A549 (cell line): ENCODE measurements around the gene IGSF3.

Experiments used
- ATOH8 ChIP-seq: fragments of 250-450 bp; sonication (Bioruptor Pico); IDR thresholded peaks from 2 replicates; pipeline ENCODE4 v1.5.0; 2020; ENCODE audit warnings: low read depth, mild to moderate bottlenecking, moderate library complexity
- CHD2 ChIP-seq: fragments of 150-350 bp; IDR thresholded peaks from 2 replicates; pipeline ENCODE4 v1.6.1; 2014; ENCODE audit warnings: low read length; ENCODE audit not compliant: partially characterized antibody
- CTCF ChIP-seq: fragments of >200 bp; sonication (Bioruptor Twin); formaldehyde crosslinking; IDR thresholded peaks from 3 replicates; pipeline ENCODE4 v1.5.1; 2016
- FOSL2 ChIP-seq, 2 experiments: fragments of 450-650 bp in 1 of 2; fragments of >200 bp in 1 of 2; sonication (Bioruptor Twin) in 1 of 2; formaldehyde crosslinking; IDR thresholded peaks; 2 replicates each; pipeline versions ENCODE4 v1.5.0 to v1.6.1; 2016 to 2020; ENCODE audit warnings: mild to moderate bottlenecking in 1 of 2, moderate library complexity in 1 of 2
- KDM5A ChIP-seq: fragments of 200-600 bp; sonication (generic); IDR thresholded peaks from 2 replicates; pipeline ENCODE4 v1.6.1; 2016; ENCODE audit warnings: antibody characterized with exemption, mild to moderate bottlenecking
- MAFK ChIP-seq: fragments of 450-650 bp; IDR thresholded peaks from 2 replicates; pipeline ENCODE4 v1.6.1; 2014; ENCODE audit not compliant: partially characterized antibody
- MAX ChIP-seq: IDR thresholded peaks from 2 replicates; pipeline ENCODE4 v1.6.1; 2012
- MYC ChIP-seq: IDR thresholded peaks from 2 replicates; pipeline ENCODE4 v1.6.1; 2012; ENCODE audit warnings: mild to moderate bottlenecking, inconsistent platforms, low read length, improper control_type of control experiment, borderline replicate concordance
- POLR2A ChIP-seq: IDR thresholded peaks from 2 replicates; pipeline ENCODE4 v1.6.1; 2012; ENCODE audit warnings: mild to moderate bottlenecking, low read length
- RAD21 ChIP-seq, 2 experiments: fragments of >200 bp in 1 of 2; sonication (Bioruptor Twin) in 1 of 2; formaldehyde crosslinking in 1 of 2; IDR thresholded peaks in 1 of 2; conservative IDR thresholded peaks in 1 of 2; 2 replicates in 1 of 2; 3 replicates in 1 of 2; pipeline ENCODE4 v1.6.1; 2012 to 2018; ENCODE audit warnings: inconsistent platforms in 1 of 2
- REST ChIP-seq: fragments of 200-600 bp; sonication (generic); IDR thresholded peaks from 2 replicates; pipeline ENCODE4 v1.6.1; 2016; ENCODE audit warnings: antibody characterized with exemption, mild to moderate bottlenecking, moderate library complexity
- TFCP2L1 ChIP-seq: fragments of 250-450 bp; sonication (Bioruptor Pico); IDR thresholded peaks from 2 replicates; pipeline ENCODE4 v1.5.0; 2021; ENCODE audit warnings: mild to moderate bottlenecking
- TF ChIP-seq, protein P1 (sequence below): IDR thresholded peaks from 2 replicates; pipeline ENCODE4 v1.6.1; 2012

DNA sequence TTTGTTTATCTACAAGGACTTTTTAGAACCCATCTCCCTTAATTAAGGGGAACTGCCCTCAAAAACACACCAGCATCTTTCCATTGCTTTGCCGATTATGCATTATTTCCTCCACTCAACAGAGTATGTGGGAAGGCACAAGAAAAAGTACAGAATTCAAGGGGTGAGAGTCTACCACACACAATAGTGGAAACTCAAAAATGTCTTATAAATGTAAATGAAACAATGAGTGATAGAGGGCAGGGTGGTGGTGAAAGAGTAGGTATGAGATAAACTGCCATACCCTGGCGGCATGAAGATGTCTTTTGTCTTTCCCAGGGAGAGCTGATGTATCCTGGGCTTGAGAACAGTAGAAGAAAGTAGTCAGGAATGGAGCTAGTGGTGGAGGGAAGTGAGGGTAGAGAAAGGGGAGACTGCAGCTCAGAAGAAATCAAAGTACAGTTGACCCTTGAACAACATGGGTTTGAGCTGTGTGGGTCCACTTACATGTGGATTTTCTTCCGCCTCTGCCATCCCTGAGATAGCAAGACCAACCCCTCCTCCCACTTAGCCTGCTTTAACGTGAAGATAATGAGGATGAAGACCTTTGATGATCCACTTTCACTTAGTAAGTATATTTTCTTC lies 121.1 kb downstream of the IGSF3 start:
- TF ChIP-seq REST, result no peak
- no peak for TF ChIP-seq CTCF
- no peak for TF ChIP-seq FOSL2 (IDR thresholded peaks at IDR 0.05)
- no peak for TF ChIP-seq FOSL2 (CRISPR knock-in tag; IDR thresholded peaks at IDR 0.05)
- no peak for TF ChIP-seq TFCP2L1 (CRISPR knock-in tag)
- no peak for TF ChIP-seq MAX
- no peak for TF ChIP-seq ATOH8 (CRISPR knock-in tag)
- TF ChIP-seq CHD2, result no peak
- no peak for TF ChIP-seq POLR2A
- no peak for TF ChIP-seq RAD21 (conservative IDR thresholded peaks at IDR 0.05 in 1 of 2, IDR thresholded peaks at IDR 0.05 in 1 of 2)
- TF ChIP-seq KDM5A, result no peak
- TF ChIP-seq MAFK, result no peak
- TF ChIP-seq, protein P1, sequence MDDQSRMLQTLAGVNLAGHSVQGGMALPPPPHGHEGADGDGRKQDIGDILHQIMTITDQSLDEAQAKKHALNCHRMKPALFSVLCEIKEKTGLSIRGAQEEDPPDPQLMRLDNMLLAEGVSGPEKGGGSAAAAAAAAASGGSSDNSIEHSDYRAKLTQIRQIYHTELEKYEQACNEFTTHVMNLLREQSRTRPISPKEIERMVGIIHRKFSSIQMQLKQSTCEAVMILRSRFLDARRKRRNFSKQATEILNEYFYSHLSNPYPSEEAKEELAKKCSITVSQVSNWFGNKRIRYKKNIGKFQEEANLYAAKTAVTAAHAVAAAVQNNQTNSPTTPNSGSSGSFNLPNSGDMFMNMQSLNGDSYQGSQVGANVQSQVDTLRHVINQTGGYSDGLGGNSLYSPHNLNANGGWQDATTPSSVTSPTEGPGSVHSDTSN, result no peak
- no peak for TF ChIP-seq MYC
